Measurements from ENCODE around the gene RAD9A.

The RAD9A gene

DNA sequence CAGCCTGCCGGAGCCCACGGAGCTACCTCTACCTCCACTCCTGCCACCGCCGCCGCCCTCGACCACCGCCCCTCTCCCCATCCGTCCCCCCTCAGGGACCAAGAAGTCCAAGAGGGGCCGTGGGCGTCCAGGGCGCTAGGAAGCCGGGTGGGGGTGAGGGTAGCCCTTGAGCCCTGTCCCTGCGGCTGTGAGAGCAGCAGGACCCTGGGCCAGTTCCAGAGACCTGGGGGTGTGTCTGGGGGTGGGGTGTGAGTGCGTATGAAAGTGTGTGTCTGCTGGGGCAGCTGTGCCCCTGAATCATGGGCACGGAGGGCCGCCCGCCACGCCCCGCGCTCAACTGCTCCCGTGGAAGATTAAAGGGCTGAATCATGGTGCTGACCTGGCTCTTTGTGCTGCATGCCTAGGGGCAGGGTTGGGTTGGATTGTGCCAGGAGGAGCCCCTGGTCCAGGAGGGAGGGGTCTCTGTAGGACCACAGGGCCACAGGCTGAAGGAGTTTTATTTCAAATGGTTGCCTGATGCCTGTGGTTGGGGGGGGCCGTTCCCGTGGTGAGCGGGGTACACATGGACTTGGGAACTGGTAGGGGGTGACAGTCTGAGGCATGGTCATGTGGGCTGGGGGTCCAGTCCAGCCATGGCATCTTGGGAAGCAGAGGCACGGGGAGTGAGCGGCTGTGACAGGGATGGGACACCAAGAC lies 43.4 kb downstream of the RAD9A start:
- no peak for ATAC-seq (ENCODE audit: low read depth)
- peaks cover 47% of the 10 kb centered on the region for H3K4me1 Mint-ChIP-seq
- H3K36me3 Mint-ChIP-seq, result peaks cover 23% of the 10 kb centered on the region

GRCh38 chr11:67435727-67436458 lies 44.1 kb downstream of the RAD9A start:
- DNase-seq (ENCODE audit: low spot score in 2 of 2), result no peak
- H3K27ac Mint-ChIP-seq, result peak overlapping the region; percentile 86
- no peaks in the 10 kb centered on the region for H3K27me3 Mint-ChIP-seq
- H3K36me3 Mint-ChIP-seq, result peaks cover 21% of the 10 kb centered on the region
- peaks cover 51% of the 10 kb centered on the region for H3K4me1 Mint-ChIP-seq
- ATAC-seq (ENCODE audit: low read depth), result peak; percentile 1
- peak overlapping the region; percentile 93 for H3K4me3 Mint-ChIP-seq
- no peaks in the 10 kb centered on the region for H3K9me3 Mint-ChIP-seq

More for the DNA sequence above, 43.4 kb downstream of the RAD9A start:
- Mint-ChIP-seq H3K27ac (peak overlapping the region; percentile 86), H3K4me3 (peak overlapping the region; percentile 93), H3K27me3 (no peaks in the 10 kb centered on the region), H3K9me3 (no peaks in the 10 kb centered on the region)
- no peak for DNase-seq (ENCODE audit: low spot score in 2 of 2)

DNA sequence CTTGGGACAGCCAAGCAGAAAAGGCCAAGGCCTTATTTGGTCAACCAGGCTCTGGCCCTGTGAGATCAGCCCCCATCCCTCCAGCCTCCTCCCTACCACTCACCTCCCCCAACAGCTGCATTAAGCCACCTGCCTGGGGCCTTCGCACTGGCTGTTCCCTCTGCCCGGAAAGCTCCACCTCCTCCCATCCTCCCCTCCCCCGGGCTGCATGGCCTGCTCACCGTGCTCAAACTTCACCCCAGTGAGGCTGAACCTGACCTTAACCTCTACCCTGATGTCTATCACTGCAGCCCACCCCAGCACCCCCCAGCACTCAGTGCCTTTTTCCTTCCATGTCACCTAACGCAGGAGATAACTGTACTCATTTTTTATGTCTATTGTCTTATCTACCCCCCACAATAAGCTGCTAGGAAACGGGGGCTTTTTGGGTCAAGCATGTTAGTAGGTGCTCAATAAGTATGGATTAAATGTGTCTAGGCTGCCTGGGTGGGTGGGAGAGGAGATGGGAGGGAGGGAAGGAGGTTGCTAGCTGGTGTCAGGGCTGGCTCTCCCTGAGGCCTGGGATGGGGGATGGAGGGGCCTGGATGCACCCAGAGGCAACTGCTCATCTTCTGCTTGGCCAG lies 44.8 kb downstream of the RAD9A start:
- Mint-ChIP-seq H3K27me3 (no peaks in the 10 kb centered on the region), H3K4me1 (peaks cover 54% of the 10 kb centered on the region), H3K36me3 (peaks cover 21% of the 10 kb centered on the region), H3K9me3 (no peaks in the 10 kb centered on the region), H3K4me3 (peak overlapping the region; percentile 93), H3K27ac (peak overlapping the region; percentile 86)
- DNase-seq (ENCODE audit: low spot score in 2 of 2) (peak; percentile 58 to 63), ATAC-seq (ENCODE audit: low read depth) (peak; percentile 53)

- Mint-ChIP-seq H3K4me3 (peak within 1 kb of the TSS; percentile 93), H3K27me3 (no peaks in the 10 kb centered on the region), H3K27ac (peak within 1 kb of the TSS; percentile 92), H3K4me1 (peaks cover 54% of the 10 kb centered on the region), H3K36me3 (peaks cover 17% of the 10 kb centered on the region), H3K9me3 (no peaks in the 10 kb centered on the region)
- ATAC-seq (ENCODE audit: low read depth), result peak; percentile 57
- peak; percentile 67 to 68 for DNase-seq (ENCODE audit: low spot score in 2 of 2)
These were observed 45.5 kb downstream of the RAD9A start, which contains the start of gene PTPRCAP for GRCh38 chr11:67437082-67437808. TSS of gene PTPRCAP (minus strand) at chr11:67437682. CDS start at chr11:67437619, 63 bp downstream.

DNA sequence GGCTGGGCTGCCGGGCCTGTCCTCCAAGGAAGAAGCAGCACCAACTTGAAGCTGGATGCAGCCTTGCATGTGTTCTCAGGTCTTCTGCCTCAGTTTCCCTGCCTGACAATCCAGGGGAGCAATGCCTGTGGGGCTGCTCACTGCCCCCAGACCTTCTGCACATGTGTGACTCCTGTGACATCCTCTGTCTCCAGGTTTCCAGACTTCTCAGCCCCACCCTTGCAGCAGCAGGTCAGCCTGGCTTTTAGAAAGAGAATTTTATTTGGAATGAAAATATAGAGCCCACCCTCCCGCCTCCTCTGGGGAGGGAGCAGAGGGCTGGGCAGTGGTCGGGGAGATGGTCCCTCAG lies 46.0 kb downstream of the RAD9A start:
- Mint-ChIP-seq H3K36me3 (peaks cover 17% of the 10 kb centered on the region), H3K4me1 (peaks cover 58% of the 10 kb centered on the region), H3K9me3 (no peaks in the 10 kb centered on the region), H3K27me3 (no peaks in the 10 kb centered on the region), H3K27ac (peak overlapping the region; percentile 86), H3K4me3 (peak overlapping the region; percentile 93)
- DNase-seq (ENCODE audit: low spot score in 2 of 2), result peak in 1 of 2 donors; percentile 41
- ATAC-seq (ENCODE audit: low read depth), result no peak

- ATAC-seq (ENCODE audit: low read depth) (peak; percentile 55), DNase-seq (ENCODE audit: low spot score in 2 of 2) (peak; percentile 60 to 65)
- Mint-ChIP-seq H3K27ac (peak overlapping the region; percentile 92), H3K4me3 (peak overlapping the region; percentile 93), H3K4me1 (peaks cover 57% of the 10 kb centered on the region), H3K9me3 (no peaks in the 10 kb centered on the region), H3K36me3 (peaks cover 17% of the 10 kb centered on the region), H3K27me3 (no peaks in the 10 kb centered on the region)
These were observed 46.5 kb downstream of the RAD9A start for GRCh38 chr11:67438158-67438902.

DNA sequence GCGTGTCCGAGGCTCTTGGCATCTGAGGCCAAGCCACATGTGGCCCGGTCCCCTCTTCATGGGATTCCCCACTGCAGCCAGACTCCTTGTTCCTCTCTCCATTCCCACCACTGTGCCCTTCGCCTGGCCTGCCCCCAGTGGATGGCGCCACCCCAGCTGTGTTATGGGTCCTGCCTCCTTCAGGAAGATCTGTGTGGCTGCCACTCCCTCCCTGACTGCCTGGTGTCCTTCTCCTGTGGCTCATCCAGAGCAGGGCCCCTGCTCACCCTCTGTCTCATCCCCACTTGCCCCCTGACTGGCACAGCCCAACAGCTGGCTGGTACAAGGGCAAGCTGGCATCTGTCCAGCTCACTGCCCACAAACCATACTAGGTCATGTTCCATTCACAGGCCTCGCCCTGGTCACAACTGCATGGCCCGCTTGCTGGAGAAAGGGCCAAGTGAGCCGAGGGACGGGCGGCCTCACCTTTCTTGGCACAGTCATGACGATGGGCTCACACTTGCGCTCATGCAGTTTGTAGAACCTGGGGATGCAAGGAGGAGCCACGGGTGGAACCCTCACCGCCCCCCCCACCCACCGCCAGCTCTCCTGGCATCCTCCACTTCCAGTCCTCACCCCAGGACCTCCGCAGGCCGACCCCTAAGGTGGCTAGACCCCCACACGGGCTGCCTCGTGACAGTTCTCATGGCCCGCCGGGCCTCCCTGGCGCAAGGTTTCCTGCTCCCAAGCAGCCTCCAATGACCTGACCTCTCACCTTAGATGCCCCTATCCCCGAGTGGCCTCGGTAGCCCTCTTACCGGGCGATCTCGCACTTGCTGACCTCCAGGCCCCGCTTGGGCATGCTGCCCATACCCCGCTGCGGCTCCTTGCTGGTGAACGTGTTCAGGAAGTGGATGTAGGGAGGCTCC lies 47.8 kb downstream of the RAD9A start:
- Mint-ChIP-seq H3K4me1 (peaks cover 52% of the 10 kb centered on the region), H3K36me3 (peaks cover 17% of the 10 kb centered on the region), H3K27ac (peak overlapping the region; percentile 92), H3K4me3 (peak overlapping the region; percentile 93), H3K27me3 (no peaks in the 10 kb centered on the region), H3K9me3 (no peaks in the 10 kb centered on the region)
- DNase-seq (ENCODE audit: low spot score in 2 of 2) (no peak), ATAC-seq (ENCODE audit: low read depth) (no peak)

GRCh38 chr11:67440229-67441097 lies 48.7 kb downstream of the RAD9A start:
- no peaks in the 10 kb centered on the region for H3K9me3 Mint-ChIP-seq
- peaks cover 13% of the 10 kb centered on the region for H3K36me3 Mint-ChIP-seq
- no peaks in the 10 kb centered on the region for H3K27me3 Mint-ChIP-seq
- DNase-seq (ENCODE audit: low spot score in 2 of 2), result peak in 1 of 2 donors; percentile 45
- H3K4me3 Mint-ChIP-seq, result peak overlapping the region; percentile 76
- H3K27ac Mint-ChIP-seq, result peak overlapping the region; percentile 92
- peaks cover 57% of the 10 kb centered on the region for H3K4me1 Mint-ChIP-seq
- no peak for ATAC-seq (ENCODE audit: low read depth)

DNA sequence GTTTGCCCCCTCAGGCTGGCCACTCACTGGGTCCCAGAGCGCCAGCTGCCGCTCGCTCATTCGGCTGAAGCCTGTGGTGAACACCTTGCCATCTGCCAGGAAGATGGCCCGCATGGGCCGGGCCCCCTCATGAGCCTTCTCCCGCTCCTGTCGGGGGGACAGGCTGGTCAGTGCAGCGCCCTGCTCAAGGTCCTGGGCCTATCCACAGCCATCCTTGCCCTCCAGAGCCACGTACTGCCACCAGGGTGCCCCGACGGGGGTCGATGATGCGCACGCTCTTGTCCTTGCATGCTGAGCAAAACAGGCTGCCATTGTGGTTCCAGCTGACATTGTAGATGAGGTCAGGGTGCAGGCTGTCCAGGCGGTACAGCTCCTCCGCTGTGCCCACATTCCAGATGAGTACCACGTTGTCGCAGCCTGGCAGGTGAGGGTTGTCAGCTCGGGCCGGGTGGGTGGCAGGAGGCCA lies 49.3 kb downstream of the RAD9A start:
- H3K27ac Mint-ChIP-seq, result peak overlapping the region; percentile 92
- peaks cover 9% of the 10 kb centered on the region for H3K36me3 Mint-ChIP-seq
- H3K27me3 Mint-ChIP-seq, result no peaks in the 10 kb centered on the region
- H3K4me1 Mint-ChIP-seq, result peaks cover 59% of the 10 kb centered on the region
- H3K9me3 Mint-ChIP-seq, result no peaks in the 10 kb centered on the region
- DNase-seq (ENCODE audit: low spot score in 2 of 2) (peak in 1 of 2 donors; percentile 35), ATAC-seq (ENCODE audit: low read depth) (no peak)
- H3K4me3 Mint-ChIP-seq, result peak overlapping the region; percentile 58

DNA sequence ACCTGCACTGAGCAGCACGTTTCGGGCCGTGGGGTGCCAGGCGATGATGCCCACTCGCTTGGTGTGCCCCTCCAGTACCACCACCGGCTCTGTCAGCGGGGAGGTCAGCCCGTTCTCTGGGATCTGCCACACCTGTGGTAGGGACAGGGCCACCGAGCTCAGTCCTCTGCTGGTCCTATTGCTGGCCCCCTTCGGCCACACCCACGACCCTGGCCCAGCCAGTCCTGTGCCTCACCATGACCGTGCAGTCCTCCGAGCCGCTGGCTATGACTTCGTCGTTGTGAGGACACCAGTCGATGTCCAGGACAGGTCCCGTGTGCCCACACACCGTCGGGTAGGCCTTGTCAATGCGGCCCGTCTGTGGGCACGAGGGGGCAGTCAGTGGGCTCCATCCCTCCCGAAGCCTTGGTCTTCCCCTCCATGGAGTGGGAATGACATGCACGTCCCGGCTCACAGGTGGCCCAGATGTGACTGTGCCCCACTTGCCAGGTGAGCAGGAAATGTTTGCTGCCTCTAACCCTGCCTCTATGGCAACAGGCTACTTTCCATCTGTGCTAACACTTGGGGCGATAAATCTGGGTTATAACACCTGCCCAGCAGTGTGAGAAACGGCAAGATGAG lies 50.1 kb downstream of the RAD9A start:
- no peaks in the 10 kb centered on the region for H3K27me3 Mint-ChIP-seq
- peaks cover 58% of the 10 kb centered on the region for H3K4me1 Mint-ChIP-seq

More for the DNA sequence above, 50.1 kb downstream of the RAD9A start:
- ATAC-seq (ENCODE audit: low read depth), result peak; percentile 11
- Mint-ChIP-seq H3K27ac (peak overlapping the region; percentile 92), H3K9me3 (no peaks in the 10 kb centered on the region), H3K36me3 (peaks cover 4% of the 10 kb centered on the region), H3K4me3 (peak overlapping the region; percentile 49)
- peak in 1 of 2 donors; percentile 39 for DNase-seq (ENCODE audit: low spot score in 2 of 2)
